ENCODE measurements around the gene VRK3.

- TF ChIP-seq POLR2A (IDR thresholded peaks at IDR 0.05) (no peak), CTCF (IDR thresholded peaks at IDR 0.05) (no peak)
Observed at GRCh38 chr19:50001775-50002174, 23.4 kb downstream of the VRK3 start.
